KMS-11 (cell line): ENCODE measurements around the gene FLT3.

Experiments used
- H2AFZ ChIP-seq: fragments of 200-600 bp; sonication (generic); 2 replicates; pipeline ENCODE4 v1.6.1; 2016; ENCODE audit warnings: antibody characterized with exemption, mixed run types, low read depth
- H3K27ac ChIP-seq: fragments of 200-600 bp; sonication (generic); 2 replicates; pipeline ENCODE4 v1.6.1; 2016; ENCODE audit warnings: mild to moderate bottlenecking, mixed run types
- H3K27me3 ChIP-seq: fragments of 200-600 bp; sonication (generic); 2 replicates; pipeline ENCODE4 v1.6.1; 2017; ENCODE audit warnings: mild to moderate bottlenecking, low read depth, mixed run types, moderate library complexity; ENCODE audit not compliant: insufficient read depth
- H3K36me3 ChIP-seq: fragments of 200-600 bp; sonication (generic); 2 replicates; pipeline ENCODE4 v1.6.1; 2017; ENCODE audit warnings: mild to moderate bottlenecking, mixed run types; ENCODE audit not compliant: insufficient read depth
- H3K4me1 ChIP-seq: fragments of 200-600 bp; sonication (generic); 2 replicates; pipeline ENCODE4 v1.6.1; 2016; ENCODE audit warnings: mild to moderate bottlenecking, low read depth, mixed run types; ENCODE audit not compliant: poor library complexity, severe bottlenecking
- H3K4me2 ChIP-seq: fragments of 200-600 bp; sonication (generic); 2 replicates; pipeline ENCODE4 v1.7.0; 2016; ENCODE audit warnings: mild to moderate bottlenecking, mixed run types
- H3K4me3 ChIP-seq: fragments of 200-600 bp; sonication (generic); IDR thresholded peaks from 2 replicates; pipeline ENCODE4 v1.6.1; 2017; ENCODE audit warnings: low read depth, low read length, mixed read lengths; ENCODE audit not compliant: insufficient read depth
- H3K79me2 ChIP-seq: fragments of 200-600 bp; sonication (generic); 2 replicates; pipeline ENCODE4 v1.6.1; 2016; ENCODE audit warnings: low read depth, mixed run types; ENCODE audit not compliant: insufficient read depth
- H3K9ac ChIP-seq: fragments of 200-600 bp; sonication (generic); 2 replicates; pipeline ENCODE4 v1.6.1; 2016; ENCODE audit warnings: mild to moderate bottlenecking, mixed run types
- H4K20me1 ChIP-seq: fragments of 200-600 bp; sonication (generic); 2 replicates; pipeline ENCODE4 v1.6.1; 2016; ENCODE audit warnings: mild to moderate bottlenecking, mixed run types; ENCODE audit not compliant: insufficient read depth
- CTCF ChIP-seq: fragments of 200-600 bp; sonication (generic); conservative IDR thresholded peaks from 2 replicates; pipeline ENCODE4 v1.6.1; 2017; ENCODE audit warnings: low read depth, mild to moderate bottlenecking, antibody characterized with exemption, low read length, moderate library complexity, mixed read lengths

The FLT3 gene

GRCh38 chr13:27953676-27954405, 146.5 kb downstream of the FLT3 start:
- H3K4me1 ChIP-seq, result no peaks in the 10 kb centered on the region
- TF ChIP-seq CTCF, result peak; percentile 68
- peak overlapping the region; percentile 47; the same call in 1 of the 2 replicates for H3K9ac ChIP-seq
- H3K27ac ChIP-seq, result no peak overlapping the region
- H3K79me2 ChIP-seq, result no peaks in the 10 kb centered on the region
- H3K36me3 ChIP-seq, result no peaks in the 10 kb centered on the region
- H3K27me3 ChIP-seq, result no peaks in the 10 kb centered on the region
- H4K20me1 ChIP-seq, result no peaks in the 10 kb centered on the region
- H3K4me2 ChIP-seq, result peak overlapping the region; percentile 44; the same call in 1 of the 2 replicates
- no peak overlapping the region for H3K4me3 ChIP-seq
- peak overlapping the region; percentile 78 for H2AFZ ChIP-seq
